NCI-H774 (cell line): Measurements from ENCODE around the gene ULBP3.
"Not testable (repeated sequence)": the region's sequence is repeated elsewhere in the genome, so short reads cannot be mapped to it uniquely, and the experiment has no call there.

ENCODE experiments used
- DNase-seq: peaks from one replicate; lab custom pipeline; 2025; lab: John Stamatoyannopoulos, UW

The ULBP3 gene

GRCh38 chr6:150015281-150016001 lies 53.5 kb downstream of the ULBP3 start:
- not testable (repeated sequence) for DNase-seq

GRCh38 chr6:150014623-150015280 lies 54.2 kb downstream of the ULBP3 start:
- not testable (repeated sequence) for DNase-seq

DNA sequence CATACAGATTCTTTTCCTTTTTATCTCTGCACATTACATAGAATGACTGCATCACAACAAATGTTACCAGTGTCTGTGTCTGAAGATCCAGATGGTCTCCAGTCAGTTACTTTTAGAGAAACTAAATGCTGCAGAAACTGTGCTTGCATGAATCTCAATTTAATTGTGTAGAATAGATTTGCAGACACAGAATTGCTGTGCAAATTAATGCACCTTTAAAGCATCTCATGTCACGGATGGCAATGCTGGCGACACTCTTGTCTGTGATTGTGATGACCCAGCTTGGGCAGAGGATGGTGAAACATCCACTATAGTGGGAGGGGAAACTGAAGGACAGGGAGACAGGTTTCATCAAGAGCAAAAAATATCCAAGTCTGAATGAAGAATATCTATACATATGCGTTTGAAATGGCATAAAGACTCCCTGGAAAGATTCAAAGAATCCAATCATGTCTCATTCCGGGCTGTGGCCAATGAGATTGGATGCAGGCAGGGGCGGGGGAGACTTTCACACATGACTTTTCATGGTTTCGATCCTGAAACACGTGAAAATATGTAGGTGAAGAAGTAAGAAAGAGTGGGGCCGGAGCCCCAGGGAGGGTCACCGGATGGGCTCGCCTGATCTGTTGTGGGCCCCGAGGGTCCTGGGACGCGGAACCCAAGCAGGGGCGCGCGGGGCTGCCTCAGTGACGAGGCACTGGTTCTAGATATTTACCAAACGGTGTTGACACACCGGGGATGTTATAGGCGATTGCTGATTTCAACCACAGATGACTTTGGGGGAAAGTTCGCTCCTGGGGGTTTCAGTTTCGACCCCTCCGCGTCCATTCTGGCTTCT lies 54.9 kb downstream of the ULBP3 start:
- DNase-seq: not testable (repeated sequence)

DNA sequence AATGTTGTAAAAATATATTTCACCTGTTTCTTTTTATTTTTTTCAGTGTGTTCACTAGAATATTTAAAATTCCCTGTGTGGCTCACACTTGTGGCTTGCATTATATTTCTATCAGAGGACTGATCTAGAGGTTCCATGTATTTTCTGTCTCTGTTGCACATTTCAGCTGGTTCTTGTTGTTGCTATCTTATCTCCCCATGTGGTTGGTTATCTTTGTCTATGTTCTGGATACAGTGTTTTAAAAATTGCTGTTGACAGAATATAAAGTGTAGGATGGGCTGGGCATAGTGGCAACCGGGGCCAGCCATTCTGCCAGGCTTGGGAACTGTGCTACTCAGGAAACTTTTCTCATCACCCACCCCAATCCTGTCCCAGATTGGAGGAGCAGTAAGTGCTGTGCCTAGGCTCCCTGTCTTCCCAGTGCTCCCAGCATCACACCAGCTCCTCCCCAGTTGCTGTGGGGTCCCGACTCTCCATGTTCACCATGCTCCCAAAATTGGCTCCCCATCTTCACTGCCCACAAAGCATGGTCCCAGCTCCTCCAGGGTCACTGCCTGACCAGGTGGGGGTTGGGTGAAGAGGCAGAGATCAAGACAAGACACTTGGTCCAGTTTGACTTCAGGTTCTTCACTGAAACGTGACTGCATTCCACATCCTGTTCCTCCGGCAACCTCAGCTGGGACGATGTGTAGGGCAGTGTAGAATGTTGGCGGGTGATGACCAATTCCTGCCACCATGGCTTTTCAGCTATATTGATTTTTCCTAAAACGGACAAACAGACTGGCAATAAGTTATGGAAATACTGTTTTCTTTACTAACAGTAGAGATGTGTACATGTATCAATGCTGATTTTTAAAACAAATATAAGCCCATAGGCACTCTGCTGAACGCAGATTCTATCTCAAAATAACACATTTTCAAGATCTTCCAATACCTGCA lies 55.8 kb downstream of the ULBP3 start:
- not testable (repeated sequence) for DNase-seq
